HG03460 (cell line): ENCODE data around the gene LIFR.

Source experiments
- ATAC-seq: cut with Tn5 transposase; IDR thresholded peaks from one replicate; pipeline ENCODE4 v1.9.1; 2021; ENCODE audit not compliant: unreplicated experiment

LIFR gene

DNA sequence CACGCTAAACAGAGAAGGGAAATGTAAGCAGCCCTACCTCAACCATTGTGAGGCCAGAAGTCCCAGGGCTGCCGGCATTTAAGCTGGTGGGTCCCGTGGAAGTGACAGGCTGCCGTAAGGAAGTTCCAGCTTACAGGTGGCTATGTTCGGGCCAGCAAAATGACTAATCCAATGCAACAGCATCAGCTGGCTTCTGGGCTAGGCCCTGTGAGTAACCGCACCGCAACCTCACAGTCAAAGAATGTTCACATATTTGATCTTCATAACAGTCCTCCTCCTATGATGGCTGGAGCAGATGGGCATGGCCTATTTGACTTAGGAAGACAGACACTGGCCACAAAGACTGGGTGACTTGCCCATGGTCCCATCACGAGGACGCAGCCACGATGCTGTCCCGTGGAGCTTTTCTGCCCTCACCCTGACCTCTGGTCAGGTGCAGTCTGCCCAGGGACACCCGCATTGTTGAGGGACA lies 88.2 kb downstream of the LIFR start:
- no peak for ATAC-seq

- ATAC-seq, result no peak
Measured at GRCh38 chr5:38467353-38468040, 88.9 kb downstream of the LIFR start.

- ATAC-seq, result no peak
Measured at GRCh38 chr5:38466424-38467189, 89.8 kb downstream of the LIFR start.

DNA sequence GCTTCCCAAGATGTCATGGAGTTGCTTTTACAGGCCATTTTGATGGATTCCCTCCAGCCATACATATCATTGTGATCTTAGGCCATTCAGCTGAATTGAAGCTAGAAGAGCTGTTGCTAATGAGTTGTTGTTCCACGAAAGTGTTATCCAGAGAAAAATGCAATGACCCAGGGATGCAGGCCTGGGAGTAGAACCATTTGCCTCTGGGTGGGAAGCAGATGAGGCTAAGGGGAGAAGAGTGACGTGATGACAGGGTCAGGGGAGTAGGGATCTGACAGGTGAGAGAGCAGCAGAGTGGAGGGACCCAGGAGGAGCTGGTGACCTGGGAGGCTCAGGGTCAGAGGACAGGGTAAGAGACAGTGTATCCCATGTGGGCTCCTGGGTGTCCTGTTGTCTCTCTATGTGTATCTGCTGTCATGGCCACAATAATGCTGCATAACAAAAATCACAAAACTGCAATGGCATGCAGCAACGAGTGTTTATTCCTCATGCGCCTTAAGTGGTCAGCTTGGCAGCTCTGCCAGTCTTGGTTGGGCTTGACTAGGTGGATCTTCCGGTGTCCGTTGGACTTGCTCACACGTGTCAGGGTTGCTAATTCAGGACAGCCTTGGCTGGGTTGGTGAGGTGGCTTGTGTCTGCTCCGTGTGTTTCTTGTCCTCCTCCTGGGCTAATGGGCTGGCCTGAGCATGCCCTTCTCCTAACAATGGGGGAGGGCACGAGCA lies 90.6 kb downstream of the LIFR start:
- ATAC-seq, result no peak

GRCh38 chr5:38465061-38465460 lies 91.4 kb downstream of the LIFR start:
- no peak for ATAC-seq

- ATAC-seq, result no peak
Measured at GRCh38 chr5:38463634-38464521, 92.6 kb downstream of the LIFR start.

DNA sequence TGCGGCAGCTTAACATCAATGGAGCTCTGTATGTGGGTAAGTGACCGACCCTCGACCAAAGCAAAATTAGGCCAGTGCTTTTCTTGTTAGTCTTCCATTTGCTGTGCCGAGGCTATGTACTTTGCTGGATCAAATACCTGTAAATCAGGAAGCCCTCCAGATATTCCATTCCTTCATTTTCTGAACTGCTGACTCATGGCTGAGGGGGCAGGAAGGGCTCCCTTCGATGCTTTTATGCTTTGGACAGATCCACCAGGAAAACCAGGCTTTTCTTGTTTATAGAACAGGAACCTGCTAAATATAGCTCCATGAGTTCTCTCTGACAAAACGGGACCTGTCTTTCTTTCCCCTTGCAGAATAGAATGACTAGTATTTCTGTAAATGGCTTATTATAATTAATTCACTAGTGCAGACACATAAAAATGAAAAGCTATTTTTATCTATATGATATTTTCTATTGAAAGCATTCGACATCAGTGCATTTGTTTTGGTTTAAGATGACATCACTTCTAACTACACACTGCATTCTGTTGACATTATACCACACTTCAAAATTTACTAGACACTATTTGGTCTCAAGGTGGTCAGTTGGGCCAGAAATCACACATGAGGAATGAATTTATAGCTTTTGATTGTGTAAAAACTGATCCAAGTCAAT lies 93.3 kb downstream of the LIFR start:
- no peak for ATAC-seq

DNA sequence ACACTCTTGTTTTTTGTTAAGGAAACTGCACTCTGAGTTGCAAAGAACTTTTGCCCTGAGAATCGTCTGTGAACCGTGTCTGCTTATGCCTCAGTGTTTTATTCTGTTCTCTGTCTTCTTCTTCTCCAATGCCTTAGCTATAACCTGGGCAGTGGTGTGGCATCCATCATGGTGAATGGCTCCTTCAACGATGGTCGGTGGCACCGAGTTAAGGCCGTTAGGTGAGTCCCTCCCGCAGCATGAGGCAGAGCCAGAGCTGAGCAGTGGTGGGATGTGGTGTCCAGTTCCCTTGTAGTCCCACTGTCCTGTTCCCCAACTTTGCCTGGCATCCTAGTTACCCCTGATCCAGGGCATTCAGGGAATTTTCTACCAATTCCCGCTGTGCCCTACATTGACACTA lies 98.3 kb downstream of the LIFR start:
- no peak for ATAC-seq

DNA sequence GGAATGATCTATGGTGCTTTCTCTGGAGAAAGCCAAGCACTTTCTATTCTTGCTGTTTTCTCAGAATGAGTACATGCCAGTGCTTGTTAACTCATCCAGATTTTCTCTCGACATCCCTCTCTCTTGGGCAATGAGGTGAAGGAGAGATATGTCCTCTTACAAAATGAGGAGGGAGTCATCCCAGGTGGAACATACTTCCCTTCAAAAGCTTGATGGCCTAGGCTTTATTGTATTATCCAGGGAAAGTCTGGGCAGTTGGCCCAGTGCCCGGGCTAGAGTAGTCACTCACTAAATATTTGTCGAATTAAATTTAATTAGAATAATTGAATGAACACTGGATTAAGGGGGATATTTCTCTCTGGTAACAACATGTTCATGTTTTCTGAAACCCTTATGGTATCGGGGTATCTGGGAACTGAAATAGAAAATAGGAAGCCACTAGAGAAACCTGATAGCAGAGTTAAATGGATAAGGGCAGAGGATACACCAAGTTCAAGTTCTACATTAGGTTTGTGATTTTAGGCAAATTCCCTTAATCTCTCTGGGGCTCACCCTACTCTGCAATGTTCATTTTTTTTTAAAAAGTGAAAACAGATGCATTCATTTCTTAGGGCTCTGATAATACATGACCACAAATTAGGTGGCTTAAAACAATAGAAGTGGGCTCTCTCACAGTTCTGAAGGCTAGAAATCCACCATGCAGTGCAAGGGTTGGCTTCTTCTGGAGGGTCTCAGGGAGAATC lies 99.6 kb downstream of the LIFR start:
- ATAC-seq, result no peak

GRCh38 chr5:38455796-38456330 lies 100.6 kb downstream of the LIFR start:
- peak; percentile 45 for ATAC-seq

- ATAC-seq, result peak; percentile 6
Measured at GRCh38 chr5:38453921-38454320, 102.5 kb downstream of the LIFR start.

- peak; percentile 98 for ATAC-seq
Measured at GRCh38 chr5:38453506-38453905, 102.9 kb downstream of the LIFR start.

DNA sequence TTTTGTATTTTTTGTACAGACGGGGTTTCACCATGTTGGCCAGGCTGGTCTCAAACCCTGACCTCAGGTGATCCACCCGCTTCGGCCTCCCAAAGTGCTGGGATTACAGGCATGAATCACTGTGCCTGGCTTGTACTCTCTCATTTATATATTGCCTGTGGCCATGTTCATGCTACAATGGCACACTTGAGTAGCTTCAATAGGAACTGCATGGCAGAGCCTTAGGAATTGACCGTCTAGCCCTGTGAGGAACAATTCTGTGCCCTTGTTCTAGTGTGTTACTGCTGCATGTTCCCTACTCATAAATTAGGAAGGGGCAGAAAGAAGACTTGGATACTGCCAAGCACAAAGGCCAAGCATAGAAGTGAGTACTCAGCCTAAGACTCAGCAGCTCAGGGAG lies 104.2 kb downstream of the LIFR start:
- ATAC-seq, result no peak

- ATAC-seq, result no peak
Measured at GRCh38 chr5:38451074-38451725, 105.2 kb downstream of the LIFR start.

GRCh38 chr5:38450627-38451026 lies 105.8 kb downstream of the LIFR start:
- no peak for ATAC-seq

GRCh38 chr5:38448568-38449350 lies 107.7 kb downstream of the LIFR start:
- no peak for ATAC-seq

DNA sequence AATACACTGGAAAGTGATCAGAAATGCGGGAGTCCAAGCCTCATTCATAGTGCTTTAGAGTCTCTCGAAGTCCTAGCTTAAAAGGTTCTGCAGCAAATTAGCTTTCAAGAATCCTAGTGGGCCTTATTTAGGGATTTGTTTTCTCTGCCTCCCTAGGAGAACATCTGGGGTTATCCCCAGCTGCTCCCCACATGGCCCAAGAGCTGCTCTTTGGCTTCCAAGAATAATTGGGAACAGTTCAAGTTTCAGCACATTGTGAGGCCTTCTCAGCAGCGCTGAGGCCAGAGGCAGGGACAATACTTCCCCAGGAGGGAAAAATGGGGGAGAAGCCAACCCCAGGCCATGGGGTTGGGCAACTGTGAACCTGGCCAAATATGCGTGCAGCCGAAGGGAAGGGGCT lies 108.7 kb downstream of the LIFR start:
- no peak for ATAC-seq

- ATAC-seq, result no peak
Measured at GRCh38 chr5:38447056-38447455, 109.4 kb downstream of the LIFR start.
